ENCODE data around the gene GIPC3. TPM values are rescaled to one million over a fixed set of nuclear protein-coding genes. Genes with fewer than 3 reads are reported as not detected.

The GIPC3 gene
- total RNA-seq, 2 donors from 2014 or later = 0.93 to 1.5 TPM

DNA sequence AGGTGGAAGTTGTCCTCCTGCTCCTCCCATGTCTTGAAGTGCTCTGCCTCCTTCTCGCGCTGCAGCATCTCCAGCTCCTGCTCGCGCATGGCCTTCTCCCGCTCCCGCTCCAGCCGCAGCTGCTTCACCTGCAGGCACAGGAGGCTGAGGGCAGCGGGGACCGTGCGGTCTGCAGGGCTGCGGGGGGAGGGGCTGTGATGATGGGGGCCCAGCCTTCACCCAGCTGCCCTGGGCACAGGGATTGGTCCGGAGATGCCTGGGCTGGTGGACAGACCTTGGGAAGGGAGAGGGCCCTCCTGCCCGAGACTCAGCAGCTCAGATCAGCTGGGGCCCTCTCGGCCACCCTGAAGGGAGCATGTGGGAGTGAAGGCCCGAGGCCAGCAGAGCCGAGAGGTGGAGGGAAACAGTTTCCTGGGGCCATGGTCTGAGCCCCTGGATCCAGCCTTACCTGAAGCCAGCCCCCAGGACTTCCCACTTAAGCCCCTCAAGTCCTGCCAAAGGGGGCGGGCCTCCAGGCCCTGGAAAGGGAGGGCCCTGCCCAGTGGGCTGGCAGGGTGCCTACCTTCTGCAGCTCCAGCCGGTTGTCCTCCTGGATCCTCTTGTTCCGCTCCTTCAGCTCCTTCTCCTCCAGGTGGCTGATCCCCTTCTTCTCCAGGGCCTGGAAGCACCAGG lies 35.0 kb downstream of the GIPC3 start:
- Mint-ChIP-seq H3K27ac (no peak overlapping the region), H3K4me3 (no peak overlapping the region), H3K36me3 (ENCODE audit: low read depth) (peaks cover 19% of the 10 kb centered on the region), H3K9me3 (no peaks in the 10 kb centered on the region), H3K27me3 (ENCODE audit: insufficient read depth) (no peaks in the 10 kb centered on the region), H3K4me1 (no peaks in the 10 kb centered on the region)
- no peak for DNase-seq
- Histone ChIP-seq H3K9me3 (ENCODE audit: control insufficient read depth, low read length) (no peaks in the 10 kb centered on the region), H3K36me3 (ENCODE audit: control insufficient read depth, insufficient read depth, low read length) (peaks cover 15% of the 10 kb centered on the region), H3K9ac (ENCODE audit: extremely low read depth, low read length, poor library complexity, severe bottlenecking) (no peak overlapping the region), H3K4me1 (ENCODE audit: control insufficient read depth, insufficient read depth, low read length) (peaks cover 2% of the 10 kb centered on the region), H3K4me3 (ENCODE audit: low read length) (no peak overlapping the region), H3K27me3 (ENCODE audit: control insufficient read depth, insufficient read depth, low read length, poor library complexity, severe bottlenecking) (no peaks in the 10 kb centered on the region), H3K27ac (ENCODE audit: low read depth, low read length) (no peak overlapping the region)
- 91 to 96% methylated on average over 10 to 19 of the region's 19 CpGs for WGBS, 2 experiments (ENCODE audit: insufficient coverage in 1 of 2, insufficient read length in 1 of 2)
- no peak for TF ChIP-seq CTCF (conservative IDR thresholded peaks at IDR 0.05)

DNA sequence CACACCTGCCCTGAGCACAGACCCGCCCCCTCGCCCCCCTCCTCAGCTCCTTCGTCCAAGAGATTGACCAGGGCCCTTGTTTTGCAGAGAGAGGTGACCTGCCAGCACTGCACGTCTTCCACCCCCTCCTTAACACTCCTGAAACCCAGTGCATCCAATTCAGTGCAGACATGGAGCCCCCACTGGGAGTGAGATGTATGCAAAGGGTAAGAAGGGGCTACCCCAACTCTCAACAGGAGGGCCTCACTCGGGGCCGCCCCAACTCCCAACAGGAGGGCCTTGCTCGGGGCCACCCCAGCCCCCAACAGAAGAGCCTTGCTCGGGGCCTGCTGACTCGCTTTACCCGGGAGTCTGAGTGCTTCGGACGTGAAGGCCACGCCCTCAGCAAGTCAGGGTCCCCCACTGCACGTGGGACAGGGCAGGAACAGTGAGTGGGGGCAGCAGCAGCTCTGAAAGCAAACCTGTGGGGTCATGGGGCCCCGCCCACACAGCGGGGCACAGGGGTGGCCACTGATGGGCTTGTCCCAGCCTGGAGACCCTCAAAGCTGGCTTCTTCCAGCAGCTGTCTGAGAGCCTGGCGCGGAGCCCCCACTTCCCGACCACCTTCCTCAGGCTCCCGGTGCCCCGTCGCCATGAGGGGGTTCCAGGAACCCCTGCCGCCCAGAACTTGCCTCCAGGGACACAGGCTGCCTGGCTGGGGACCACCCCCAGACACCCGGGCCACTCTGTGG lies 35.7 kb downstream of the GIPC3 start:
- Histone ChIP-seq H3K9me3 (ENCODE audit: control insufficient read depth, low read length) (no peaks in the 10 kb centered on the region), H3K9ac (ENCODE audit: extremely low read depth, low read length, poor library complexity, severe bottlenecking) (no peak overlapping the region), H3K4me1 (ENCODE audit: control insufficient read depth, insufficient read depth, low read length) (peaks cover 3% of the 10 kb centered on the region), H3K27ac (ENCODE audit: low read depth, low read length) (no peak overlapping the region), H3K4me3 (ENCODE audit: low read length) (no peak overlapping the region), H3K36me3 (ENCODE audit: control insufficient read depth, insufficient read depth, low read length) (peaks cover 15% of the 10 kb centered on the region), H3K27me3 (ENCODE audit: control insufficient read depth, insufficient read depth, low read length, poor library complexity, severe bottlenecking) (no peaks in the 10 kb centered on the region)
- no peaks in the 10 kb centered on the region for H3K9me3 Mint-ChIP-seq
- H3K27me3 Mint-ChIP-seq (ENCODE audit: insufficient read depth) = no peaks in the 10 kb centered on the region
- WGBS, 2 experiments (ENCODE audit: insufficient coverage in 1 of 2, insufficient read length in 1 of 2) = 92 to 94% methylated on average over 22 to 24 of the region's 24 CpGs
- no peak for DNase-seq
- no peak overlapping the region for H3K4me3 Mint-ChIP-seq
- H3K36me3 Mint-ChIP-seq (ENCODE audit: low read depth) = peaks cover 19% of the 10 kb centered on the region
- H3K27ac Mint-ChIP-seq = no peak overlapping the region
- peaks cover 4% of the 10 kb centered on the region for H3K4me1 Mint-ChIP-seq
- TF ChIP-seq CTCF (conservative IDR thresholded peaks at IDR 0.05) = no peak

DNA sequence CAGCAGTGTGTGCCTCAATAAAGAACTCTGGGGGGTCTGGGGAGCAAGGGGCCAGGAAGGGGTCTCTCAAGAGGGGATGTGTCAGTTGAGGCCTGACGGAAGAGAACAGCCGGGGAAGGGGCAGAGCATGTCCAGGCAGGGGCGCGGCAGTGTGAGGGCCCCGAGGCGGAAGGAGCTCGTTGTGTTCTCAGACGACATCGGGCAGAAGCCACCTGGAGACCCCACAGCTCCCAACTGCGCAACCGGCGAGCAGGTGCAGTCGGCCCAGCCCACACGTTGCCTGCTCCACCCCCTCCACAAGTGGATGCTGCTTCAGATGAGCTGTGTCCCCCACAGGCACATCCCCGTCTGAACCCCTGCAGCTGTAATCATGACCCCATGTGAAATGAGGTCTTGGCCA lies 36.4 kb downstream of the GIPC3 start:
- TF ChIP-seq CTCF (conservative IDR thresholded peaks at IDR 0.05) = no peak
- no peak overlapping the region for H3K27ac Mint-ChIP-seq
- no peak for DNase-seq

More for the DNA sequence above, 36.4 kb downstream of the GIPC3 start:
- WGBS, 2 experiments (ENCODE audit: insufficient coverage in 1 of 2, insufficient read length in 1 of 2) = 94 to 95% methylated on average over 11 to 15 of the region's 15 CpGs
- peaks cover 3% of the 10 kb centered on the region for H3K4me1 ChIP-seq (ENCODE audit: control insufficient read depth, insufficient read depth, low read length)
- H3K27ac ChIP-seq (ENCODE audit: low read depth, low read length) = no peak overlapping the region
- peaks cover 19% of the 10 kb centered on the region for H3K36me3 Mint-ChIP-seq (ENCODE audit: low read depth)
- H3K4me3 ChIP-seq (ENCODE audit: low read length) = no peak overlapping the region
- peaks cover 15% of the 10 kb centered on the region for H3K36me3 ChIP-seq (ENCODE audit: control insufficient read depth, insufficient read depth, low read length)
- H3K9me3 Mint-ChIP-seq = no peaks in the 10 kb centered on the region
- no peaks in the 10 kb centered on the region for H3K27me3 ChIP-seq (ENCODE audit: control insufficient read depth, insufficient read depth, low read length, poor library complexity, severe bottlenecking)
- no peak overlapping the region for H3K9ac ChIP-seq (ENCODE audit: extremely low read depth, low read length, poor library complexity, severe bottlenecking)
- no peak overlapping the region for H3K4me3 Mint-ChIP-seq
- H3K27me3 Mint-ChIP-seq (ENCODE audit: insufficient read depth) = no peaks in the 10 kb centered on the region
- peaks cover 6% of the 10 kb centered on the region for H3K4me1 Mint-ChIP-seq
- no peaks in the 10 kb centered on the region for H3K9me3 ChIP-seq (ENCODE audit: control insufficient read depth, low read length)

All from endodermal cell (in vitro differentiated cells).